ENCODE data around the gene SH3PXD2B.

DNA sequence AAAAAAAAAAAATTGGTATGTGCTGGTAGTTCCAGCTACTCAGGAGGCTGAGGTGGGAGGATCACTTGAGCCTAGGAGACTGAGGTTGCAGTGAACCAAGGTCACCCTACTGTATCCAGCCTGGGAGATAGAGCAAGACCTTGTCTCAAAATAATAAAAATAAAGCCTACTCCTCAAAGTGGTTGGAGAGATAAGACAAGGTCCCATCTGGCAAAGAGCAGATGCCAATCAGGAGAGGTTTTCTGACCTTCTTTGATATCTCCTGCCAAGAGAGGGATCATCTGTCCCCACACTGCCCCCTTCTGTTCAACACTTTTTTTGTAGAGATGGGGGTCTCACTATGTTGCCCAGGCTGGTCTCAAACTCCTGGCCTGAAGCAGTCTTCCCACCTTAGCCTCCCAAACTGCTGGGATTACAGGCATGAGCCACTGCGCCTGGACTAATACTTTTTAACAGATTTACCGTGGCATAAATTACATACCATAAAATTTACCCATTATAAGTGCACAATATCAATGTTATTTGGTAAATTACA is 64.7 kb downstream of the SH3PXD2B start:
- TF ChIP-seq, protein P1, sequence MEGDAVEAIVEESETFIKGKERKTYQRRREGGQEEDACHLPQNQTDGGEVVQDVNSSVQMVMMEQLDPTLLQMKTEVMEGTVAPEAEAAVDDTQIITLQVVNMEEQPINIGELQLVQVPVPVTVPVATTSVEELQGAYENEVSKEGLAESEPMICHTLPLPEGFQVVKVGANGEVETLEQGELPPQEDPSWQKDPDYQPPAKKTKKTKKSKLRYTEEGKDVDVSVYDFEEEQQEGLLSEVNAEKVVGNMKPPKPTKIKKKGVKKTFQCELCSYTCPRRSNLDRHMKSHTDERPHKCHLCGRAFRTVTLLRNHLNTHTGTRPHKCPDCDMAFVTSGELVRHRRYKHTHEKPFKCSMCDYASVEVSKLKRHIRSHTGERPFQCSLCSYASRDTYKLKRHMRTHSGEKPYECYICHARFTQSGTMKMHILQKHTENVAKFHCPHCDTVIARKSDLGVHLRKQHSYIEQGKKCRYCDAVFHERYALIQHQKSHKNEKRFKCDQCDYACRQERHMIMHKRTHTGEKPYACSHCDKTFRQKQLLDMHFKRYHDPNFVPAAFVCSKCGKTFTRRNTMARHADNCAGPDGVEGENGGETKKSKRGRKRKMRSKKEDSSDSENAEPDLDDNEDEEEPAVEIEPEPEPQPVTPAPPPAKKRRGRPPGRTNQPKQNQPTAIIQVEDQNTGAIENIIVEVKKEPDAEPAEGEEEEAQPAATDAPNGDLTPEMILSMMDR (IDR thresholded peaks at IDR 0.05), result no peak
- no peak for TF ChIP-seq EZH2 (IDR thresholded peaks at IDR 0.05; ENCODE audit: borderline replicate concordance, insufficient read depth, low read depth, low read length, poor library complexity, severe bottlenecking)

Measured in B cell (primary cell).